Astrocyte of the cerebellum (primary cell): Measurements from ENCODE around the gene ITSN2.

Experiments
- DNase-seq: peaks from one replicate; pipeline ENCODE4 v3.0.0-alpha.2; 2011; ENCODE audit warnings: low read depth
- H3K4me3 ChIP-seq: 2 replicates; pipeline ENCODE4 v1.5.1; 2011; ENCODE audit warnings: mild to moderate bottlenecking, low read depth, low read length, moderate library complexity
- CTCF ChIP-seq: IDR thresholded peaks from 2 replicates; pipeline ENCODE4 v1.5.1; 2012; ENCODE audit warnings: low read length, low read depth, moderate library complexity, mild to moderate bottlenecking; ENCODE audit errors: missing control alignments
- in situ Hi-C: cut with HindIII; loops from 2 replicates; pipeline ENCODE4 v1.10.0; 2017; ENCODE audit warnings: low sequenced_read_pairs

Gene ITSN2

DNA sequence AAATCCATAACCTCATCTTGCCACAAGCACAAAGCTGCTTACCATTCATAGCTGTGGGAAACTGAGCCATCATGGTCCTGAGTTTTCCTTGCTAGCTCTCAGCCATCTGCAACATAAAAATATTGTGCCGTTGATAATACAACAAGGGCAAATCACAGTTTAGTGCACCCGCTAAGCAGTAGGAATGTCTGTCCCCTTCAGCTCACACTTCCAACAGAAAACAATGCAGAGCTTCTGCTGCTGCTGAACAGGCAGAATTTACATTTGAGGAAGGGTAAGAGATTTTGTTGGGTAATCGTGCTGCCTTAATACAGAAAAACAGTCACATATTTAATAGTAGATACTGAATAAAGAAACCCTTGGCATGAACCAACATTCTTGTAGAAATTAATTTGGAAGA, 32.3 kb downstream of the ITSN2 start:
- no peak for DNase-seq
- no peak for TF ChIP-seq CTCF
- in situ Hi-C loops: no loop called here

GRCh38 chr2:24317491-24317920, 42.8 kb downstream of the ITSN2 start:
- no peak for TF ChIP-seq CTCF
- no peak for DNase-seq
- in situ Hi-C loops: no loop called here
- no peak overlapping the region for H3K4me3 ChIP-seq

More for the DNA sequence above, 32.3 kb downstream of the ITSN2 start:
- no peak overlapping the region for H3K4me3 ChIP-seq

GRCh38 chr2:24315669-24316068, 44.7 kb downstream of the ITSN2 start:
- in situ Hi-C loops: no loop called here
- no peak for DNase-seq
- TF ChIP-seq CTCF: no peak
- H3K4me3 ChIP-seq: no peak overlapping the region

GRCh38 chr2:24313744-24314632, 46.3 kb downstream of the ITSN2 start:
- in situ Hi-C loops: no loop called here
- H3K4me3 ChIP-seq: no peak overlapping the region
- TF ChIP-seq CTCF: no peak
- no peak for DNase-seq

GRCh38 chr2:24307961-24308360, 52.4 kb downstream of the ITSN2 start:
- in situ Hi-C loops: no loop called here
- H3K4me3 ChIP-seq: no peak overlapping the region
- no peak for TF ChIP-seq CTCF
- DNase-seq: no peak

- DNase-seq: no peak
- H3K4me3 ChIP-seq: no peak overlapping the region
- in situ Hi-C loops: no loop called here
- no peak for TF ChIP-seq CTCF
Observed at GRCh38 chr2:24304631-24305030, 55.7 kb downstream of the ITSN2 start.
